ENCODE data around the gene KANK4. TPM values are rescaled to one million over a fixed set of nuclear protein-coding genes. Genes with fewer than 3 reads are reported as not detected.

The KANK4 gene
- total and polyA plus RNA-seq, 2 of the 8 experiments (the other 6 are each of a cell fraction or from before 2014, with no cell fraction given), result 0.22 to 0.26 TPM

DNA sequence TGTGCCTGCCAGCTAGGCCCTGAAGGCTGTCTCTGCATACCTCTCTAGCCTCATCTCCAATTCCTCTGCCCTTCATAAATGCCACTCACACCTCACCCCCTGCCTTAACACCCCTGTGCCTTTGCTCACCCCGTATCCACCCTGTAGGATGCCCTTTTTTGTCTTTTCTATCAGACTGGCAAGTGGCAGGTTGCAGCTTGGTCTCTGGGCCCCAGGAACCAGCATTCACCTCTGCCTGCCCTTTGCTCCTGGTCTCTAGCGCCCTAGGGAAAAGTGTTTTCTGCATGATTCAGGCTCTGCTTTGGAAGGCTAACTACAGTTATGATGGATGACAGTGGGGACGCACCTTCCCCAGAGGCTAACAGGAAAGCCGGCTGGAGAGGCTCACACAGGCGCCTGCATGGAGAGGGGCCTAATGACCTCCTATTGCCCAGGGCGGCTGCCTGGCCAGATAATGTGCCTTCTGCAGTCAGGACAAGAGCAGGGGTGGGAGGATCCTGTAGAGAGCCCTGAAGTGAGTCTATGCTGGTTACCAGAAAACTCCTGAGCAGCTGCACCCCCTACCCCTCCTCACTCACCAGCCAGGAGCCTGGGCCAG lies 11.2 kb downstream of the KANK4 start (continued):
- TF ChIP-seq PHF8 (conservative IDR thresholded peaks at IDR 0.05; ENCODE audit: low read depth, low read length) (no peak), GABPA (IDR thresholded peaks at IDR 0.05; ENCODE audit: borderline replicate concordance, insufficient read depth, low read length) (no peak), ZNF274 (IDR thresholded peaks at IDR 0.05; ENCODE audit: borderline replicate concordance, extremely low read depth, low read length) (no peak)

Measured in H1 (cell line).